Activated CD4-positive, alpha-beta T cell treated with anti-CD3 and anti-CD28 coated beads for 36 hours (primary cell): ENCODE data around the gene NEURL1B. TPM values are rescaled to one million over a fixed set of nuclear protein-coding genes. Genes with fewer than 3 reads are reported as not detected.
A peak's percentile ranks its signal among the peaks of the same experiment; 100 is the strongest.

Source experiments
- ATAC-seq: fragments of 200-7000 bp; cut with Tn5 transposase; one replicate; pipeline ENCODE4 v1.10.0; 2021; ENCODE audit warnings: mild to moderate bottlenecking, moderate library complexity
- CTCF ChIA-PET: fragments of 350-600 bp; sonication (Branson Sonifier 250); formaldehyde crosslinking; loops from one replicate; lab custom pipeline; 2021; ENCODE audit warnings: antibody characterized with exemption; lab: Charles Lee
- POLR2A ChIA-PET: fragments of 350-600 bp; sonication (Branson Sonifier 250); formaldehyde crosslinking; loops from one replicate; lab custom pipeline; 2021; ENCODE audit warnings: antibody characterized with exemption, inconsistent platforms; lab: Charles Lee
- DNase-seq: peaks from one replicate; pipeline ENCODE4 v3.0.0-alpha.2; 2020
- H3K27ac Mint-ChIP-seq: one replicate; pipeline ENCODE4 v1.8.0; 2021; ENCODE audit warnings: mixed read lengths
- H3K27me3 Mint-ChIP-seq: one replicate; pipeline ENCODE4 v1.8.0; 2021; ENCODE audit warnings: mixed read lengths
- H3K36me3 Mint-ChIP-seq: one replicate; pipeline ENCODE4 v1.8.0; 2021; ENCODE audit warnings: low read depth, mixed read lengths
- H3K4me1 Mint-ChIP-seq: one replicate; pipeline ENCODE4 v1.8.0; 2021; ENCODE audit warnings: mixed read lengths
- H3K4me3 Mint-ChIP-seq: one replicate; pipeline ENCODE4 v1.8.0; 2021; ENCODE audit warnings: mild to moderate bottlenecking, moderate library complexity, mixed read lengths
- H3K9me3 Mint-ChIP-seq: one replicate; pipeline ENCODE4 v1.8.0; 2021; ENCODE audit warnings: low read depth, mixed read lengths
- intact Hi-C, 2 experiments: fragments of 100-400 bp; cut with DNase I in 1 of 2; cut with micrococcal nuclease in 1 of 2; formaldehyde crosslinking; loops; one replicate each; pipeline versions ENCODE4 v1.14.2 to v1.15.1; 2022 to 2024; cut with DNase I, micrococcal nuclease
- microRNA-seq: library from miRNA; unstranded; fragments of <30 nt; microRNA quantifications from one replicate; pipeline ENCODE4 v1.2.0, GENCODE V29; 2021; ENCODE audit warnings: borderline replicate concordance
- total RNA-seq, 2 experiments: library from RNA; stranded (reverse); gene quantifications; one replicate each; pipeline ENCODE4 v1.2.3, GENCODE V29; 2021

The NEURL1B gene
- total RNA-seq, 2 experiments from 2014 or later: 0.16 to 0.19 TPM

DNA sequence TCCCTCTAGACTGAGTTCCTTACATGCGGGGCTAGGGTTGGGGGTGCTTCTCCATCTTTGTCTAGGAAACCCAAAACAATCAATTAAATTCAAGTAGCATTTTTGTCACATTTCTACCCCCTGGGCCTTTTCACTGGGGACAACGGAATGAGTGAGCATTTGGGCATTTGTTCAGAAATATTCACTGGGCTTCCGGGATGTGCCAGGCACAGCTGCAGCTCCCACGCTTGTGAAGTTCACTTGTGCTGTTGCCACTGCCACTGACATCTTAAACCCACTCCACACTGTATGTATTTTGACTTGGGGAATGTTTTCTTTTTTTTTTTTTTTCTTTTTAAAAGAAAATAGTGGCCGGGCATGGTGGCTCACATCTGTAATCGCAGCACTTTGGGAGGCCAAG, 98.3 kb downstream of the NEURL1B start:
- no peaks in the 10 kb centered on the region for H3K9me3 Mint-ChIP-seq
- H3K4me3 Mint-ChIP-seq: no peak overlapping the region
- POLR2A ChIA-PET: no interaction called here
- DNase-seq: no peak
- H3K27me3 Mint-ChIP-seq: no peaks in the 10 kb centered on the region
- intact Hi-C loops: no loop called here
- no peaks in the 10 kb centered on the region for H3K4me1 Mint-ChIP-seq
- H3K27ac Mint-ChIP-seq: no peak overlapping the region
- no peak for ATAC-seq
- H3K36me3 Mint-ChIP-seq: no peaks in the 10 kb centered on the region
- CTCF ChIA-PET: no interaction called here

DNA sequence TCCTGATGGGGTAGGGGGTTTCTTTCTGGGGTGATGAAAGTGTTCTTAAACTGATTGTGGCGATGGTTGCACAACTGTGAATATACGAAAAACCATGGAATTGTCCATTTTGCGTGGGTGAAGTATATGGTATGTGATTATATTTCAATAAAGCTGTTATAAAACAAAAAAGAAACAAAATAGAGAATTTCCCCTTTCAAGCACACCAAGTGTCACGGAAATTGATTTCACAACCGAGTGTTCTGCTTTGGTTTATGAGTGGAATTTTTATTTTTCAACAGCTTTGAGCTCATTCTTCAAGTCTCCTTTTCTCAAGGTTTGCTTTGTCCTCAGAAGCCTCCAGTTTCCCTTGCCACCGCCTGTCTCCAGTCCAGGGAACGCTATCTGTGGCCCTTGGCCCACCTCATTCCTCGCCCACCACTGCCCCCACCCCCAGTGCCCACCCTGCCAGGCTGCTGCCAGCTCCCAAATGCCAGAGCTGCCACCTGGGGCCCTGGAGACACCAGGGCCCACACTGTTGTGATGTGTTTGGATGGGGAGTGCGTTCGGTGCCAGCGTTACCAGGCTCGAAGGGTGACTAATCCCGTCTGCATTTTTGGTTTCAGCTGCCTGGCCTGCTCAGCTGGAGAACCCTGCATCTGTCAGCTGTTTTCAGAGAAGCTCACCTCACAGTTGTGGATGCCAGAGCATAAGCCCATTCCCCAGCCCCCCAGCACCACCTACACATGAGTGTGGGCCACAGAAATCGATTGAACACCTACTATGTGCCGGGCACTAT, 99.6 kb downstream of the NEURL1B start:
- no peaks in the 10 kb centered on the region for H3K4me1 Mint-ChIP-seq
- H3K4me3 Mint-ChIP-seq: no peak overlapping the region
- ATAC-seq: no peak
- CTCF ChIA-PET: interaction anchor here (1.0 kb wide), 2 partner anchors 24 to 26 kb away, joined by 3 to 4 read pairs; no protein-coding TSS in a partner anchor
- no peaks in the 10 kb centered on the region for H3K36me3 Mint-ChIP-seq
- peak overlapping the region; percentile 3 for H3K27ac Mint-ChIP-seq
- H3K27me3 Mint-ChIP-seq: no peaks in the 10 kb centered on the region
- no peak for DNase-seq
- no peaks in the 10 kb centered on the region for H3K9me3 Mint-ChIP-seq
- intact Hi-C loops: no loop called here
- POLR2A ChIA-PET: no interaction called here

Small RNA genes lying within 50 kb of the gene (microRNA-seq; reads per million reads assigned to microRNA genes)
- gene MIR5003: not detected

Other genes with a start within 250 kb of the NEURL1B start
- gene SH3PXD2B, start 186.7 kb upstream of the NEURL1B start, total RNA-seq: 1 to 10 TPM; 1.3 to 1.8 TPM
- gene DUSP1, start 129.9 kb downstream of the NEURL1B start, total RNA-seq: 1 to 10 TPM; 6.7 to 7.4 TPM
- 10 to 100 TPM; 40.3 to 50.0 TPM for gene ERGIC1, start 193.0 kb downstream of the NEURL1B start, total RNA-seq